Hematopoietic multipotent progenitor cell treated with erythropoietin and hydrocortisone succinate and interleukin-3 and kit ligand, for 6 days (in vitro differentiated cells): Measurements from ENCODE around the gene CTDSPL2.
"Not testable (repeated sequence)": the region's sequence is repeated elsewhere in the genome, so short reads cannot be mapped to it uniquely, and the experiment has no call there.

ENCODE experiments used
- DNase-seq: peaks from one replicate; pipeline ENCODE4 v3.0.0-alpha.2; 2015

Gene CTDSPL2

GRCh38 chr15:44489464-44489863 lies 62.0 kb downstream of the CTDSPL2 start:
- DNase-seq, result peak; percentile 9

GRCh38 chr15:44490622-44491021 lies 63.2 kb downstream of the CTDSPL2 start:
- no peak for DNase-seq

- no peak for DNase-seq
Measured at GRCh38 chr15:44492040-44492439, 64.6 kb downstream of the CTDSPL2 start.

DNA sequence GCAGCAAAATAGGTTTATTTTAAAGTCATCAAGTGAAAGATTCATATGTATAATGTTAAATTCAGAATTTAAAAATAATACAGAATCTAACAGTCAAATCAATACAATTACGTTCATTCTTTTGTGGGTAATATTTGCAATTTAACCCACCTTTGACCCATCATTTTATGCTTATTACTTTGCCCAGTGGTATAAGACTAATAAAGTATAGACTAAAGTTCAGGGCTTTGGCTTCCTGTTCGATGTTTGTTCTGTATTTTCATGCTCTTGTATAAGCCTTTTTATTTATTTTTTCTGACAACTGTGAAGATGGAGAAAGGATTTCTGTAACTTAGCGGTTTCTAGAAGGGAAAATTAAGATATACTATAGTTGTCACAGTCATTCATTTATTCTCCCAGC lies 65.2 kb downstream of the CTDSPL2 start:
- no peak for DNase-seq

- no peak for DNase-seq
Measured at GRCh38 chr15:44495562-44495961, 68.1 kb downstream of the CTDSPL2 start.

DNA sequence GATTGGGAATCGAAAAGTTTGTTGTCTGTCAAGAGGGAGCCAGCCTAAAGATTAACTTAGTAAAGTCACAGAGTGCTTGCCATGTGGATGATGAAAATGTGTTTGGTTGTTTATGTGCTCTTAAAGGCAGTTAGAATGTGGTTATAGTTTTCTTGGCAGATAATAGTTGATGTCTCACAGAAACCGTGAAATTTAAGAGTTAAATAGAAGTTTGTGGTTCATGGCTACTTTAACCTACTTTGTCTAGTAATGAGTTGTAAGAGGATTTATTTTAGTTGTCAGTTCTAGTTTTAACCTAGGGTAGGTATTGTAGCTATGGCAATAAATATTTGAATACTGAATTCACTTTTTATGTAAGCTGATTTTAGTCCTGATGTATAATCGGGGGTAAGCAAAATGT lies 73.1 kb downstream of the CTDSPL2 start:
- no peak for DNase-seq

DNA sequence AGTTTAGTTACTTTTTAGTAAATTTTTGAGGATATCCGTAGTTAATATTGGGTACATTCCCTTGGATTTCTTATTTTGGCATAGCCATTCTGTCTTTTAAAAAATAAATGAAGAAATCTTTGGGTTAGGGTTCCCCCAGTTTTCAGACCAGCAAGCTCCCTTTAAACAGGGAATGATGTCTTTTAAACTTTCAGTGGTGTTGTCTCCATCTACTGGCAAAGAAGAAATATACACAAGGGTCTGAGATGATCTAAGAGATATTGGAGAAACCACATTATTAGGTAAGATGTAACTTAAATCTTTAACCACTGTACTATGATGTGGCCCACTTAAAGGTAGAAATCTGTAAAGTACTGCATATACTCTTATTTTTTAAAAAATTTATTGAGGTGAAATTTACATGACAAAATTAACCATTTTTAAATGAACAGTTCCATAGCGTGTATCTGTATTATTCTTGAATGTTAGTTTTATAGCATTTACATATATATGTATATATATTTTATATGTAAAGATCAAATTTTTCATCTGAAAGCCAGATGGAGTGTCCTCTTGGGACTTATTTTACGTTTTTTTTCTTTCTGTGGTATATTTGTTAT lies 74.4 kb downstream of the CTDSPL2 start:
- DNase-seq, result peak; percentile 73

DNA sequence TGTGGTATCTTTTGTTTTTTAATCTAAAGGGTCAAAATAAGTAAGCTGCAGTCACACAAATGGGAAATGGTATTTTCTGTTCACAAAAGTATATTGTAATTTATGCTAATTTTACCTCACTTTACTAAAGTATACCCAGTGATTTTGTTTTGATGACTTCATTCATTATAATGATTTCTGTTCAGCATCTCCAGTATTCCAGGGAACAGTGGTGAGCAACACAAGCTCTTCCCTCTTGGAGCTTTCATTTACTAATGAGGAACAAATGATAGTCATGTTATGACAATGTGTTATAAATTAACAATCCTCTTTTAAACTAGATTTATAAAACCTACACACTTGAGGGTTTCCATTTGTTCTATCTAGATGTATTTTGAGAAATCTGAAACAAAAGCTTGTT lies 89.0 kb downstream of the CTDSPL2 start:
- no peak for DNase-seq

DNA sequence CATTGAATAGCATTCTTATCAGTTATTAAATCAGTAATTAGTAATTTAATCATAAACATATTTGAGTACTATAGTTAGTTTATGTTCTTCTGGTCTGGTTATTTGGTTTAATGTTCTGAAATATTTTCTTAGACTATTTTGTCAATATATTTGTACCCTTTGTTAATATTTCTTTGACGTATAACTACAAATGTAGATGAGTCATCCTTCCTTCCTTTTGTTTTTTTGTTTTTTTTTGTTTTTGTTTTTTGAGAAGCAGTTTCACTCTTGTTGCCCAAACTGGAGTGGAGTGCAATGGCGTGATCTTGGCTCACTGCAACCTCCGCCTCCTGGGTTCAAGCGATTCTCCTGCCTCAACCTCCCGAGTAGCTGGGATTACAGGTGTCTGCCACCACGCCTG lies 92.1 kb downstream of the CTDSPL2 start:
- no peak for DNase-seq

GRCh38 chr15:44525018-44525417 lies 97.6 kb downstream of the CTDSPL2 start:
- DNase-seq, result no peak

DNA sequence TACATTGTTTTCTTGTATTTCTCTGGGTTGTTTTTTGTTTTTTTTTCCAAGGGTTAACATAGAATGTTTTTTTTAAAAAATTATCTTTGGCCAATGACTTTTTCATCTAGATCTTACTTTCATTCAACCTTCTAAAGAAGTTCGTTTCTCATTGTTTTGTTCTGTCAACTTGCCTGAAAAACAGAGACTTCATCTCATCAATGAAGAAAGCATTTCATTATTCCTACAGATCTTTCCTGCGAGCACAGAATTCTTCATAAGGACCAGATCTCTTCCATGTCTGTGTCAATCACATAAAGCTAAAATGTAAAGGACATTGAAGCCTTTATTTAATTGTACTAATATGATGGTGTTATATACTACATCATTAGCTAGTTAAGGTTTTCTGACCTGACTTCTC lies 99.8 kb downstream of the CTDSPL2 start:
- DNase-seq, result no peak

- DNase-seq, result no peak
Measured at GRCh38 chr15:44529864-44530604, 102.6 kb downstream of the CTDSPL2 start.

GRCh38 chr15:44530653-44531052 lies 103.2 kb downstream of the CTDSPL2 start:
- no peak for DNase-seq

DNA sequence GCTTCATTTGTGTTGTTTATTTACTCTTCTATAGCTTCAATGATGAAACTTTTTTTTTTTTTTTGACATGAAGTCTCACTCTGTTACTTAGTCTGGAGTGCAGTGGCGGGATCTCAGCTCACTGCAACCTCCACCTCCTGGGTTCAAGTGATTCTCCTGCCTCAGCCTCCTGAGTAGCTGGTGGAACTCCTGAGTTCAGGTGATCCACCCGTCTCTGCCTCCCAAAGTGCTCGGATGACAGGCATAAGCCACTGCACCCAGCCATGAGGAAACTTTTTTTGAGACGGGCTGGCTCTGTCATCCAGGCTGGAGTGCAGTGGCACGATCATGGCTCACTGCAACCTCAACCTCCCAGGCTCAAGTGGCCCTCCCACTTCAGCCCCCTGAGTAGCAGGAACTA lies 104.8 kb downstream of the CTDSPL2 start:
- DNase-seq, result not testable (repeated sequence)

DNA sequence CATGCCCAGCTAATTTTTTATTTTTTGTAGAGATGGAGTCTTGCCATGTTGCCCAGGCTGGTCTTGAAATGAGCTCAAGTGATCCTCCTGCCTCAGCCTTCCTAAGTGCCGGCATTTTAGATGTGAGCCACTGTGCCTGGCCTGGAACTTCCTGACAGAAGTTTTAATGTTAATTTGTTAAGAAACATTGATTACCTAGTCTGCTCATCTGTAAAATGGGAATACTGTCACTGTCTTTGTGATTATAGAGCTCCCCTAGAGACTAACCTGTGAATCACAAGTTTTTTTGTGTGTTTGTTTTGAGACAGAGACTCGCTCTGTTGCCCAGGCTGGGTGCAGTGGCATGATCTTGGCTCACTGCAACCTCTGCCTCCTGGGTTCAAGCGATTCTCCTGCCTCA lies 105.3 kb downstream of the CTDSPL2 start:
- DNase-seq, result peak; percentile 42

DNA sequence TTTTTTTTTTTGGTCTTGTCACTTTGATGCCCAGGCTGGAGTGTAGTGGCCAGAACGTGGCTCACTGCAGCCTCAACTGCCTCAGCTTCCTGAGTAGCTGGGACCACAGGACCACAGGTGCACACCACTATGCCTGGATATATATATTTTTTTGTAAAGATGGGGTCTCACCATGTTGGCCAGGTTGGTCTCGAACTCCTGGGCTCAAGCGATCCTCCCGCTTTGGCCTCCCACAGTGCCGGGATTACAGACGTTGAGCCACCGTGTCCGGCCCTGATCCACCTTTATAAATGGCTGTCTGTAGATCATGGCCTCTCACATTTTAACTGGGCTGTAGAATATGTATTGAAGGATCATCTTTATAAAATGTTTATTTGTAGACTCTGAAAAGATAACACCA lies 107.7 kb downstream of the CTDSPL2 start:
- DNase-seq, result no peak

- DNase-seq, result peak; percentile 53
Measured at GRCh38 chr15:44535523-44536301, 108.3 kb downstream of the CTDSPL2 start.

GRCh38 chr15:44536302-44536961 lies 109.0 kb downstream of the CTDSPL2 start:
- no peak for DNase-seq

DNA sequence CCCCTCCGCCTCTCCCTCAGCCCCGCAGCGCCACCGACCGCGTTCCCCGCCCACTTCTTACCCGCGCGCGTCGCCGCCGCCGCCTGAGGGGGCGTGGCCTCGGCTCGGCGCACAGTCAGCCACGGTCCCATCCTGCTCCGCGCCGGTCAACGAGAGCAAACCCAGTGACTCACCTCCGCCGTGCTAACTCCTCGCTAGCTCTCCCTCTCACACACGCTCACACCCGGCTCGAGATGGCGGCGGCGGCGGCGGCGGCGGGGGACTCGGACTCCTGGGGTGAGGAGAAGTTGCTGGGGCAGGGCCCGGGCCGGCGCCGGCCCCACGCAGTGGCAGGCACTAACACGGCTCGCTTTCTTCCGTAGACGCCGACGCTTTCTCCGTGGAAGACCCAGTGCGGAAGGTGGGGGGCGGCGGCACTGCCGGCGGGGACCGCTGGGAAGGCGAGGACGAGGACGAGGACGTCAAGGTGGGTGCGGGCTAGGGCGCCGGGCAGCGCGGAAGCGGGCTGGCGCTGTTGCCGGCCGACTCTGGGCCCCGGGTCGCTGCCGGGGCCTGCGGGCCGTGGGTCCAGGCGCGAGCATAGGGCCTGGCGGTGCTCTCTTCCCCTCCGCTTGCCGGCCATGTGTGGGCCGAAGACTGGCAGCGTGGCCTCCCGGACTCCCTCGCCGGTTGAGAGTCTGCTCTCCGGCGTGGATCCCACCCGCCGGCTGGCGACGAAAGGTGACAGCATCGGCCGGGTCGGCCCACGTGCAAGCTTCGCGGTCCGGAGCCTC lies 109.7 kb downstream of the CTDSPL2 start, which contains the start of gene EIF3J:
Gene EIF3J (plus strand): TSS at position 186 of the 773 bp plus-strand sequence. CDS start 48 bp downstream, at position 234.
- peak; percentile 98 for DNase-seq

DNA sequence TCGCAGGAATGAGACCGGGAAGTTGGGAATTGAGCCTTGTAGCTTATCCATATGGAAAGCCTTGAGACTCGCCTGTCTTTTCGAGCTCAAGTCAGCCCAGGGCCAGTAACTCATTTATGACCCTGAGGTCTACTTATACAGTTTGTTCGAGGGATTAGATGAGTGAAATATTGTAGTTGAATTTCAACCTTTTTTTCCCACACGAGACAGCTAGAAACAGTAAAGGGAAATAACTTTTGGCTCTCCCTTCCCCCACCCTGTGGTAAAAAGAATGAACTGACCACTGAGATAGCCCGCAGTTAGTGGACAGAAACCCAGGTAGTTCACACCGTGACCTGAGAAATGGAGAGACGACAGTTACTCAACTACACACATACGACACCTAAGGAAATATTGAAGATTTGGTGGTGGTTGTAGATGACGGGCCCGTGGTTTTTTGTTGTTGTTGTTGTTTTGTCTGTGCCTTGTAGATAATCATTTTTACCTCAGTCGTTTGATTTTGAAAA lies 110.4 kb downstream of the CTDSPL2 start:
- peak; percentile 36 for DNase-seq

DNA sequence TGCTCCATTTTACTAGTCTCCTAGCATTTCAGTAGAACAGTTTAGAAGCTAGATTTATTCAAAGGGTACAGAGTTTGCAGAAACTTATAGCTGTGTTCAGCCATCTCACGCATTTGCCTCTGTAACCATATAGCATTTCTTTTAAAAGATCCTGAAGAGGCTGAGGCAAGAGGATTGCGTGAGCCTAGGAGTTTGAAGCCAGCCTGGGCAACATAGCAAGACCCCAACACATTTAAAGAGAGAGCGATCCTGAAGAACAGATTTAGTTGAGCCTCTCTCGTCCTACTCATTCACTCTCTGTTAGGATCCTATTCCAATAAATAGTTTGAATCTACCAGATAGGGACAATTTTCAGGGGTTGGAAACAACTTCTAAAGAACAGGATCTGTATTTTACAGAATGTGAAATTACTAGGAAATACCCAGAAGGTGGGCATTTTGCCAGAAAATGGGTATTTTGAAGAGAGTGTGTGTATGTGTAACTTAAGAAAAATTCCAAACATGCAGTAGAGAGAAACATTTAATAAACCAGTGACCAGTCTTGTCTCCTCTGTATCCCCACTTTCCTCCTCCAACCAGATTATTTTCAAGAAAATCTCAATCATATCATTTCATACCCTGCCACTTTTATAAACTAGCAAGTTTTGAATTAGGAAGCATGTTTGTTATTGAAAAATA lies 114.0 kb downstream of the CTDSPL2 start:
- DNase-seq, result peak; percentile 34

DNA sequence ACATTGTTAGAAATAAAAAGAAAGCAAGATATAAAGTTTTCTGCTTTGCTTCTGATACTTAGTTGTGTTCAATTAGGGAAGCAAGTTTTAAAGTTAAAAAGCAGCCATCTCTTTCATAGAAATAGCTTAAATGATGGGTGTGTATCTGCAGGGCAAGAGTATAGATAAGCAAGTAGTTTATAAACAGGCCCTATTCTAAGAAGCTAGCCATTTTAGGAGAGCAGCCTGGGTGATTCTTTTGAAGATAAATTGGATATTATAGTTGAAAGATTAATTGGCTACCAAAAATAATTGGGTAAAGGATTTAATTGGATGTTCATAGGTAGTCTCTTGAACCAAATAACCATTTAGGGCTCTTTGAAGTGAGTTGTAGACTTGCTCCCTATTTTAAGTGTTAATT lies 115.2 kb downstream of the CTDSPL2 start:
- DNase-seq, result peak; percentile 63
